ENCODE measurements around the gene CMBL.

CMBL gene

DNA sequence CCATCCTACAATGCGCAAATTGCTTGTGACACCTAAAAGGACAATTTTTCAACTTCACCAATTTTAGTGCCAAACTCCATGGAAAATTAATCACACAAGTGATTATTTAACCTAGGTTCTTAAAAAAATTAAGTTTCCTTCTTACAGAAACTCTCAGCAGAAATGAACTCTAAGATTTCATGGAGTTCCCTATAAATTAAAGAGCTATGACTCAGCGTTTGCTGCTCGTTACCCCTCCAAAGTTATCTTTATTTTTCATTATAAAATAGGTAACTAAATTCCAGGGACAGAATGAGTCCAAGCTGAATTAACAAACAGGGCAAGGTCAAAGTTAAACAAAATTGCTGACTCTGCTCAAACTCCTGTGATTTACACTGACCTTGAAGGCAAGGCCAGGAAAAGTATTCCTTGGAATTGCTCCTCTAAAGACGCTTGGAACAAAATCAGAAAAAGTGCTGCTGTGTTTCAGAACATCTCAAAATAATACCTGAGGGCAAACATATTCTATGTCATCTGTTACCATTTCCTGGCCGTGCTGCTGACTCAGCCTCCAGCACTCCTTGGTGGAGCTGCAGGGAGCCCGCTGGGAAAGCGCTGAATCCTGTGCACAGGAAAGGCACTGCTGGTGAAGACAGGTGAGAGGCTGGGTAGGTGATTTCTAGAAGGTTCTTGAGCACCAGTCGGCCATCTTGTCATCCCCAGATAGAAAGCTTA lies 2.5 kb upstream of the CMBL start:
- DNase-seq = no peak

- no peak for DNase-seq
These were observed 1.1 kb upstream of the CMBL start for GRCh38 chr5:10308844-10309243.

- DNase-seq = no peak
These were observed 896 bp downstream of the CMBL start for GRCh38 chr5:10306806-10307205.

DNA sequence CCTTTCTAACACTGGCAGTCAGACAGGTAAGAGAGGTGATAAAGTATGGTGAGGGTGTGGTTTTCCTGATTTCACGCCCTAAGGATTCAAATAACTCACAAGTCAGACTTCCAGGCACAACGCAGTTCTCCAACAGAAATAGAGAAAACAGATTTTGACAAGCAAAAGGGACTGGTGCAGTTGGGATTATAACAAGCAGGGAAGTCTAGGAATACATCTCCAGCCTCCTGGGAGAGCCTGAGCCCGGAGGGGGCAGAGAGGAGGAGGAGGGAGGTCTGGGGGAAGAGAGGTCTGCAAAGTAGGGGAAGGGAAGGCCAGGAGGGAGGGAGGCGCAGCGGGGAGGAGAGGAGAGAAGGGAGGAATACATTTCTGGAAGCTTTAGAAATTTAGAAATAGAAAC lies 1.6 kb downstream of the CMBL start:
- no peak for DNase-seq

DNA sequence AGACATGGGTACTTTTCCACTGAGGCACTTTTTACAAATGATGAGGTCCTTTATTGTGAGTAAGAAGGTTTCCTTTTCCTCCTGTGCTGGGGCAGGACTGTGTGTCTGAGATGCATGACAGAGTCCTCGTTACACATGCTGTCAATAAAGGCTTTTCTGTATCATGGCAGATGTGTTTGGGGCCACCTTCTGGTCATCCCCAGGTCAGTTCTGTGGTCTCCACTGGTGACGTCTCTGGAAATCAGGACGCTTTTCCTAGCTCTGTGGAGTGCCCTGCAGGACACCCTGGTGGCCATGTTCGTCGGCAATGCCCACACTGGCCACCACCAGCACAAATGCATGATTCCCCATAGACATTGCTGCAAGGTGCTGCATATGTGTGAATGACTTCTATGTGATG lies 2.8 kb downstream of the CMBL start:
- DNase-seq = no peak

DNA sequence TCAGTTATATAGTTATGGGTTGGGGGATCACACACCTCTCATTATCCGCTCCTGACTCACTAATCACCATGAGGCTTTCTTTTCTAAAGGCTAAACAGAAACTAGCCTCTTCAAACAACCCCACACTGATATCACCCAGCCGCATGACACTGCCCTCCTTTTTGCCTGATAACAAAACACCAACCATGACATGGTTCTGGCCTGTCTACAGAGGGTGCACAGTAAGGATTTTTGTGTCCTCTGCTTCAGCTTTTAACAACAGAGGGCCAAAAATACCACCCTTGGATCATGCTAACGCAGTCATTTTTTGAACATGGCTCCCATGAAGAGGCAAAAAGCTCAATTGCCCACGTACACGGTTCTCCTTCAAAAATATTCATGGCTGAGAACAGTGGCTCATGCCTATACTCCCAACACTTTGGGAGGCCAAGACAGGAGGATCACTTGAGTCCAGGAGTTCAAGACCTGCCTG lies 4.0 kb downstream of the CMBL start:
- no peak for DNase-seq

GRCh38 chr5:10303201-10303600 lies 4.5 kb downstream of the CMBL start:
- DNase-seq = no peak

GRCh38 chr5:10301842-10302610 lies 5.7 kb downstream of the CMBL start:
- peak; percentile 44 to 90 for DNase-seq

DNA sequence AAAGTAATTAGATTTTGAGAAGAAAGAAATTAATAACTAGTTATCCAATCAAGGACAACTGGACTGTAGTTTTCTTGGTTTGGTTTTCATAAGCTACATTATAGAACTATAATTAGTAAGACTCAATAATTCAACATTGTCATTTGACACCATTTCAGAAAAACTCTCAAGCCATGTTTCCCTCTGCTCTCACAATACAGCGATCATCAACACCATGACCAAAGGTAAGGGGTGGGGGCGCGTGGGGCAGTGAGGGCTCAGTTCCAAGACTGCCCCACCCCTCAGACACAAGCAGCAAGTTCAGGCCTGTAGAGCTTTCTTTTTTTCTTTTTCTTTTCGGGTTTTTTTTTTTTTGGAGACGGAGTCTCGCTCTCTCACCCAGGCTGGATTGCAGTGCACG lies 6.4 kb downstream of the CMBL start:
- peak in 1 of 2 experiments; percentile 43 for DNase-seq

DNA sequence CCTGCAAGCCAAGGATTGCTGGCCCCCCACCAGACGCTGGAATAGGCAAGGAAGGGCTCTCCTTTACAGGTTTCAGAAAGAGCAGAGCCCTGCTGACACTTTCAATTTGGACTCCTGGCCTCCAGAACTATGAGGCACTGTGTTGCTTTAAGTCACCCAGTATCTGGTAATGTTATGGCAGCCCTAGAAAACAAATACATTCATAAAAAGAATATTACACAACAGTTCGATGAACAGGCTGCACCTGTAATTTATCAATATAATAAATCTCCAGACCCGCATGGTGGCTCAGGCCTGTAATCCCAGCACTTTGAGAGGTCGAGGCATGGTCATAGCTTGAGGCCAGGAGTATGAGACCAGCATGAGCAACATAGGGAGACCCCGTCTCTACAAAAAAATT lies 7.5 kb downstream of the CMBL start:
- DNase-seq = no peak

GRCh38 chr5:10297646-10298204 lies 10.0 kb downstream of the CMBL start:
- no peak for DNase-seq

DNA sequence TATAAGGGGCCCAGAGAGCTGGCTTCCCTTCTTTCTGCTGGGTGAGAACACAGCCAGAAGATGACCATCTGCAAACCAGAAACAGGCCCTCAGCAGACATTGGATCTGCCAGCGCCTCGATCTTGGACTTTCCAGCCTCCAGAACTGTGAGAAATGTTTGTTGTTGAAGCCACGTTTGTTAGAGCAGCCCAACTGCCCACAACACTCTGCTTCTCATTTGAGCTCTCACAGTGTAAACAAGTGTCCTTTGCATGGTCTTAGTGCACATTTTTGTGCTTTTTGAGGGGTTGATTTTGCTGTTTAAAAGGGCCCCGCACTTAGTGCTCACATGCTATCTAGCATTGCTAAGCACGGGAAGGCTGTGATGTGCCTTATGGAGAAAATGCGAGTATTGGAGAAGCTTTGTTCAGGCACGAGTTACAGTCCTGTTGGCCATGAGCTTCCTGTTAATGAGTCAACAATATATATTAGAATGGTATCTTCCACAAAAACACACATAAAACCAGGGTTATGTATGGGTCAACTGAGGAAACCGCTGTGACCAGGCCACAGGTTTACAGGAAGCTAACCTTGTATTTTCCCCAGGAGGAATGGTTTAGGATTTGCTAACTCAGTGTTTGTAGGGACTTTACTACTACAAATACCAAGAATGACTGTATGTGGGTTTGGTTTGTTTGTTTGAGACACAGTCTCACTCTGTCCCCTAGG lies 11.9 kb downstream of the CMBL start:
- no peak for DNase-seq

DNA sequence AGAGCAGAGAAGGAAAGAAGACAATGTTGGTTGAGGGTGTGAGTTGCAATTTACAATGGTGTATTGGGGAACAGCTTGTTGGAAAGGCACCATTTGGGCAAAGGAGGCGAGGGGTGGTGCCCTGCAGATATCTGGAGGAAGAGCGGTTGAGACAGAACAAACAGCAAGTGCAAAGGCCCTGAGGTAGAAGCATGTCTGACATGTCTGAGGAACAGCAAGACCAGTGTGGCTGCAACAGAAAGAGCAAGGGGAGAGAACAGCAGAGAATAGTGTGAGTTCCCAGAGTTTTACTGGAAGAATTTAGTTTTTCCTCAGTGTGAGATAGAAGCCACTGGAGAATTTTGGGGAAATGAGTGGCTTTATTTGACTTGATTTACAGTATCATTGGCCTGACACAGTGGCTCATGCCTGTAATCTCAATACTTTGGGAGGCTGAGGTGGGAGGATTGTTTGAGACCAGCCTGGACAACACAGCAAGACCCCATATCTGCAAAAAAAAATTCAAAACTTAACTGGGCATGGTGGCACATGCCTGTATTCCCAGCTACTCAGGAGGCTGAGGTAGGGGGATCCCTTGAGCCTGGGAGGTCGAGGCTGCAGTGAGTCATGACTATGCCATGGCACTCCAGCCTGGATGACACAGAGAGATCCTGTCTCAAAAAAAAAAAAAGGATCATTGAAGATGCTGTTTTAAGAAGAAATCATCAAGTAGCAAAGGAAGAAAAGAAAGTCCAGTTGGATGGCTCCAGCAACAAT lies 13.6 kb downstream of the CMBL start:
- no peak for DNase-seq

- DNase-seq = no peak
These were observed 15.9 kb downstream of the CMBL start for GRCh38 chr5:10291692-10292339.

DNA sequence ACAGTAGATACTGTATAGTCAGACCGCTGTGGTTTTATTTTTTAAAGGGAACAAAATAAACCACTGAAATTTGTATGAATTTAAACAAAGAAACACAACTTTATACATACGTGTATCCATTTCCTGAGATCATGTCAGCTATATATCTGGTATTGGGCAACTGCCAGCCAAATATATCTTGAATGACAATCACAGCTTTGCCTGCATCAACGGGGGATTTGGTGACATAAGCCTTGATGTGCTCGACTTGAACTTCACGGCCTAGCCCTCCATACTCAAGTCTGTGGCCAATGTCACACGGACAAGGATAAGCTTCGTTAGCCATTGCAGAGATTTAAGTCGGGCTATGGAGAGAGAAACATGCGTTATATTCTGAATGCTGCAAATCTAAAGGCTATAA lies 17.3 kb downstream of the CMBL start:
- DNase-seq = no peak

GRCh38 chr5:10289991-10290390 lies 17.7 kb downstream of the CMBL start:
- no peak for DNase-seq

DNA sequence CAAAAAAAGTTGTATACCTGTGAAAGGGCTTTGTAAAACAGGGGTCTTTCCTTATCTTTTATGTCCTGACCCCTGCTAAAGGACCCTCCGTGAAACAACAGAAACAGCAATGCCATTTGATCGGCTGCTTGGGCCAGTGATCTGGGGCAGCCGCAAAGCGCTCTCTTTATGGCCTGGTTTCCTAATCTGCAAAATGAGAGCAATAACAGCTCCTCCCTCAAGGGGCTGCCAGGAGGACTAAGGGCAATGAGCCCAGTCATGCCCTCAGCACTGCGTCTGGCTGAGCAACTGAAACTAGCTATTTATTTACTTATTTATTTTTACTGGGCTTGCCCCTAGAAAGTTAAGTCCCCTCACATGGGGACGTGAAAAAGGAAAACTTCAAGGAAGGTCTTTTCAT lies 18.3 kb downstream of the CMBL start:
- DNase-seq = peak; percentile 56 to 80

DNA sequence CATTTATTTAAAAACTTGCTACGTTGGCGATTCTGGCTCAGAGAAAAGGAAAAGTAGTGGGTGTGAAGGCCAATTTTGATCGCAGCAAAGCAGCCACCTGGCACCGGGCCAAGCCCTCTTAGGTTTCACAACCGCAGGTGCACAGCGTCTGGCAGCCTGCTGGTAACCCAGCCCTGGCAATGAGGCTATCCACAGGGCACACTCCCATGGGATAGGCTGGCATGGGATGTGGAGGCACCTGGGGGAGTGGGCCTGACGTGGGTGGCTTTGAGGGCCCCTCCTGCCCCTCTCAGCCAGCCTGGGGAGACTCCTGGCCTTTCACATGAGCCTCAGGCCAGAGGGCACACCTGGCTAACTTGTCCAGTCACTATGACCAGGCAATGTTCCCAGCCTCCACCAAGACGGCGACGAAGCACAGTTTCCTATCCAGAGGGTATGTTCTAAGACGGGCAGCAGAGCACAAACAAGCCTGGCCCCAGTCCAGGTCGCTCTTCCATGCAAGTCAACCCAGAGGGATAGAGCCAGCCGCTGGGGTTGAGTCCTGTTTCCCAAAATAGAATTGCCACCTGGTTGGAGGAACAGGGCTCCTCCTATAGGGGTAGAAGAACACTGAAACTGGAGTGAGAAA lies 19.0 kb downstream of the CMBL start:
- DNase-seq = peak; percentile 99

GRCh38 chr5:10286862-10287227 lies 20.9 kb downstream of the CMBL start:
- peak in 1 of 2 experiments; percentile 82 for DNase-seq

DNA sequence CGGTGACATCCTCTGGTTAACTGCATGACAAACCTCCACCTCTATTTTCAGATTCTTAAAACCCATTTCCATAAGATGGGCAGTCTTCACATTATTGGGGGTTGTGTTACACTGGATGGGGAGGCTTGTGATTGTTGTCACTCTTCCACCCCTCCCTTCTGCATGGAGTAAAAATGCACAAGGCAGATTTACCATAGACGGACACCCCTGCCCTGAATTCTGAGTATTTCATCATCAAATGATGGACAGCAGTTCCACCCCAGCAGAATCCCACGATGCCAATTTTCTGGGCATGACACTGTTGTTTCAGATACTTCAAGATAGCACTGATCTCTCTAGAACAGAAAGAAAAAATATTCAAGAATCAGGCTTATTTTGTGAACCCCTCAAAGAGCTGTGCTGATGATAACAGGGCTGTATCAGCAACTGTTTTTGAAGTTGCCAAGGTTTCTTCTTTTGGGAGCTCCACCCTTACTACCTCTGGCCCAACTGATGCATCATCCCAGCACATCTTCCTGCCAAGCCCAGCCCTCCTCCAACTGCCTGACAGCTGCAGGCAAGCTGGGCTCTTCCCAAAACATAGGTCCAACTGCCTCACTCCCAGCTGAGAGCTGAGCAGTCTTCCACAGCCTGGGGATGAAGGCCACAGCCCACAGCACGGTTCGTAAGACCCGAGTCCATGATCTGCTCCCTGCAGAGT lies 21.4 kb downstream of the CMBL start:
- peak; percentile 85 to 96 for DNase-seq

GRCh38 chr5:10285362-10285761 lies 22.3 kb downstream of the CMBL start:
- DNase-seq = peak; percentile 49 to 84

Measured in NCI-H446 (cell line).